HFFc6 (cell line): ENCODE data around the gene OR2A12. TPM values are rescaled to one million over a fixed set of nuclear protein-coding genes. Genes with fewer than 3 reads are reported as not detected.

Experiments used
- DNase-seq: peaks from one replicate; pipeline ENCODE4 v3.0.0-alpha.2; 2018
- H3K27ac Mint-ChIP-seq: 2 replicates; pipeline ENCODE4 v1.8.0; 2020; ENCODE audit warnings: mild to moderate bottlenecking, mixed read lengths
- H3K27me3 Mint-ChIP-seq: 2 replicates; pipeline ENCODE4 v1.8.0; 2021; ENCODE audit warnings: mild to moderate bottlenecking, moderate library complexity, mixed read lengths; ENCODE audit not compliant: insufficient read depth
- H3K36me3 Mint-ChIP-seq: 2 replicates; pipeline ENCODE4 v1.8.0; 2021; ENCODE audit warnings: low read depth, mixed read lengths
- H3K4me1 Mint-ChIP-seq: 2 replicates; pipeline ENCODE4 v1.8.0; 2020; ENCODE audit warnings: low read depth, mixed read lengths
- H3K4me3 Mint-ChIP-seq: 2 replicates; pipeline ENCODE4 v1.8.0; 2020; ENCODE audit warnings: mild to moderate bottlenecking, moderate library complexity, mixed read lengths
- H3K9me3 Mint-ChIP-seq: 2 replicates; pipeline ENCODE4 v1.8.0; 2020; ENCODE audit warnings: mild to moderate bottlenecking, mixed read lengths
- CTCF ChIP-seq: fragments of 200-600 bp; sonication (generic); IDR thresholded peaks from 2 replicates; pipeline ENCODE4 v1.5.0; 2021; ENCODE audit warnings: antibody characterized with exemption, mild to moderate bottlenecking
- total RNA-seq, 6 experiments: library from RNA; stranded (reverse); fragmentation: NEBNext Ultra II Directional; extraction: Animal tissue kit (Norgen Biotek cat#: 25700); gene quantifications; 2 replicates in 1 of 6; 3 replicates in 5 of 6; pipeline ENCODE4 v1.2.3, GENCODE V29; 2021

Gene OR2A12
- total RNA-seq, 6 experiments from 2014 or later, result not detected

DNA sequence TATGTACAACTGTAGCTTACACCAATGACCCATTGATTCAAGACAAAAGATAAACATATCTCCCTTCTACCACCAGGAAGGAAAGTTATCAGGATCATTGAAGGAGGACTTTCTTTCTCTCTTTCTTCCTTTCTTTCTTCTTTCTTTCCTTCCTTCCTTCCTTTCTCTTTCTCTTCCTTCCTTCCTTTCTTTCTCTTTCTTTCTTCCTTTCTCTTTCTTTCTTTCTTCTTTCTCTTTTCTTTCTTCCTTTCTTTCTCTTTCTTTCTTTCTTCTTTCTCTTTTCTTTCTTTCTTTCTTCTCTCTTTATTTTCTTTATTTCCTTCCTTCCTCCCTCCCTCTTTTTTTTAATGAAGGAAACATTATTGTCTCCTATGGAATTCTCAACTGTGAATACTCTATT, 12.7 kb downstream of the OR2A12 start:
- no peak for TF ChIP-seq CTCF
- no peak overlapping the region for H3K4me3 Mint-ChIP-seq

GRCh38 chr7:144100607-144101006, 14.5 kb downstream of the OR2A12 start:
- no peak for TF ChIP-seq CTCF
- peaks cover 2% of the 10 kb centered on the region for H3K27me3 Mint-ChIP-seq
- no peak overlapping the region for H3K4me3 Mint-ChIP-seq
- H3K4me1 Mint-ChIP-seq, result no peaks in the 10 kb centered on the region
- no peaks in the 10 kb centered on the region; the same call in 1 of the 2 replicates for H3K9me3 Mint-ChIP-seq
- no peak for DNase-seq
- no peaks in the 10 kb centered on the region for H3K36me3 Mint-ChIP-seq
- no peak overlapping the region for H3K27ac Mint-ChIP-seq

More for the DNA sequence above, 12.7 kb downstream of the OR2A12 start:
- no peaks in the 10 kb centered on the region for H3K36me3 Mint-ChIP-seq
- no peaks in the 10 kb centered on the region for H3K4me1 Mint-ChIP-seq
- peaks cover 7% of the 10 kb centered on the region; the same call in 1 of the 2 replicates for H3K9me3 Mint-ChIP-seq
- no peak overlapping the region for H3K27ac Mint-ChIP-seq
- peaks cover 2% of the 10 kb centered on the region for H3K27me3 Mint-ChIP-seq
- no peak for DNase-seq

GRCh38 chr7:144102041-144102440, 16.0 kb downstream of the OR2A12 start:
- H3K27me3 Mint-ChIP-seq, result peaks cover 2% of the 10 kb centered on the region
- TF ChIP-seq CTCF, result no peak
- DNase-seq, result no peak
- no peak overlapping the region for H3K27ac Mint-ChIP-seq
- no peaks in the 10 kb centered on the region for H3K36me3 Mint-ChIP-seq
- H3K4me3 Mint-ChIP-seq, result no peak overlapping the region
- no peaks in the 10 kb centered on the region for H3K4me1 Mint-ChIP-seq
- H3K9me3 Mint-ChIP-seq, result no peaks in the 10 kb centered on the region; the same call in 1 of the 2 replicates

- Mint-ChIP-seq H3K27ac (no peak overlapping the region), H3K4me1 (no peaks in the 10 kb centered on the region), H3K27me3 (no peaks in the 10 kb centered on the region), H3K36me3 (no peaks in the 10 kb centered on the region), H3K4me3 (no peak overlapping the region), H3K9me3 (no peaks in the 10 kb centered on the region; the same call in 1 of the 2 replicates)
- DNase-seq, result no peak
- TF ChIP-seq CTCF, result no peak
Observed at GRCh38 chr7:144105211-144105610, 19.1 kb downstream of the OR2A12 start.

GRCh38 chr7:144109283-144109682, 23.2 kb downstream of the OR2A12 start, which contains the start of gene OR2A2:
OR2A2 (plus strand) TSS chr7:144109583; CDS start chr7:144109583, 0 bp downstream.
- Mint-ChIP-seq H3K27me3 (no peaks in the 10 kb centered on the region; the same call in 1 of the 2 replicates), H3K9me3 (no peaks in the 10 kb centered on the region; the same call in 1 of the 2 replicates), H3K27ac (no peak within 1 kb of the TSS)

More at GRCh38 chr7:144109283-144109682, 23.2 kb downstream of the OR2A12 start, which contains the start of gene OR2A2:
- DNase-seq, result no peak
- no peak for TF ChIP-seq CTCF
- H3K4me1 Mint-ChIP-seq, result no peaks in the 10 kb centered on the region
- no peak within 1 kb of the TSS for H3K4me3 Mint-ChIP-seq
- H3K36me3 Mint-ChIP-seq, result no peaks in the 10 kb centered on the region
